Measurements from ENCODE around the gene PPM1E.

- no peak for TF ChIP-seq YY1 (IDR thresholded peaks at IDR 0.05; ENCODE audit: insufficient read depth, insufficient read length)
- no peak for TF ChIP-seq SUZ12 (IDR thresholded peaks at IDR 0.05; ENCODE audit: extremely low read depth, insufficient read depth, insufficient read length)
- TF ChIP-seq ZNF274 (IDR thresholded peaks at IDR 0.05; ENCODE audit: low read depth, low read length), result no peak
Observed at GRCh38 chr17:58911741-58912343, 156.2 kb downstream of the PPM1E start.

All from NT2/D1 (cell line).